HG02642 (cell line): ENCODE results near the gene UFSP1.
A peak's percentile ranks its signal among the peaks of the same experiment; 100 is the strongest.

Experiments used
- ATAC-seq: cut with Tn5 transposase; IDR thresholded peaks from one replicate; pipeline ENCODE4 v1.9.1; 2021; ENCODE audit warnings: mild to moderate bottlenecking; ENCODE audit not compliant: unreplicated experiment, poor library complexity

The UFSP1 gene

GRCh38 chr7:100896732-100897608 lies 7.5 kb upstream of the UFSP1 start:
- ATAC-seq: no peak

- ATAC-seq: no peak
Measured at GRCh38 chr7:100895956-100896731, 6.6 kb upstream of the UFSP1 start.

- no peak for ATAC-seq
Measured at GRCh38 chr7:100895701-100895955, 6.1 kb upstream of the UFSP1 start, which contains the start of gene ACHE. TSS of gene ACHE (minus strand) at chr7:100895888. CDS start at chr7:100894232, 1,656 bp downstream.

- ATAC-seq: no peak
Measured at GRCh38 chr7:100894860-100895700, 5.6 kb upstream of the UFSP1 start.

- no peak for ATAC-seq
Measured at GRCh38 chr7:100893910-100894721, 4.6 kb upstream of the UFSP1 start.

GRCh38 chr7:100893318-100893895 lies 3.9 kb upstream of the UFSP1 start:
- ATAC-seq: no peak

- ATAC-seq: no peak
Measured at GRCh38 chr7:100892364-100893317, 3.1 kb upstream of the UFSP1 start.

- no peak for ATAC-seq
Measured at GRCh38 chr7:100891568-100892247, 2.2 kb upstream of the UFSP1 start.

- ATAC-seq: no peak
Measured at GRCh38 chr7:100890653-100891567, 1.4 kb upstream of the UFSP1 start.

- no peak for ATAC-seq
Measured at GRCh38 chr7:100888291-100888987, 1.1 kb downstream of the UFSP1 start.

GRCh38 chr7:100887516-100888290 lies 1.8 kb downstream of the UFSP1 start:
- ATAC-seq: peak; percentile 43

- ATAC-seq: no peak
Measured at GRCh38 chr7:100886936-100887515, 2.5 kb downstream of the UFSP1 start.

GRCh38 chr7:100886142-100886935 lies 3.2 kb downstream of the UFSP1 start:
- ATAC-seq: no peak

- no peak for ATAC-seq
Measured at GRCh38 chr7:100885440-100886141, 3.9 kb downstream of the UFSP1 start.
